ELF-1 (cell line): ENCODE measurements around the gene PCNX3.
A peak's percentile ranks its signal among the peaks of the same experiment; 100 is the strongest.

Experiments
- DNase-seq: peaks from one replicate; pipeline ENCODE4 v3.0.0-alpha.2; 2016; ENCODE audit warnings: low read depth, low spot score

PCNX3 gene

DNA sequence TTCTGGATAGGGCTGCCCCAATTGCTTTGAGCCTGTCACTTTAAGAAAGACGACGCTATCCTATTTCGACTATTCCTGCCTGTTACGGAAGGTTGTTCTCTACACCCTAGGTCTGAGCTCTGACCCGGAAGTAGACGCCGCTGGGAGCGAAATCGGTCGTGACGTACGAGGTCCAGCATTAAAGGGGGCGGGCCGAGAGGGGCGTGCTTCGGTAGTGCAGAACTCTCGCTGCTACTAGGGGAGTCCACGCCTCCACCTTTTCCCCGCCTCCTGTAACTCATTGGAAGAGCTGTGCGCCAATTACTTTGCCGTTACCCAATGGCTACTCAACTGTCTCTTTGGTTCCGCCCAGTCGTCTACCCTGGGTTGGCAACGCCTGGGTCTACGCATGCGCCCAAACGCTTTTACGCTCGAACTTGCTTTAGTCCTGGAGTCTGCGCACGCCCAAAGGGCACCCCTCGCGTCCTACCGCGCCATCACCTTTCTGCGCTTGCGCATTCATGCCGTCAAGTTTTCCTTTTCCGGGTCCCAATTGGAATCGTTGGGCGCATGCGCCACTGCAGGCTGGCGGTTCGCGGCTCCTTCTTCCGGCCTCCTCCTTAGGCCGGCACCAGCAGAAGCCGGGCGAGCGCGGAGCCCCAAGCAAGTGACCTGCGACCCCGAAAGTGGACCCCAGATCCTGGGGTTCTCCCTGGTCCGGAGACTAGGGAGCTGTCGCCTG, at the start of gene PCNX3:
PCNX3 (plus strand) TSS at position 548 of the 721 bp plus-strand sequence. CDS start 536 bp downstream, outside the sequence.
- DNase-seq = peak; percentile 100

DNA sequence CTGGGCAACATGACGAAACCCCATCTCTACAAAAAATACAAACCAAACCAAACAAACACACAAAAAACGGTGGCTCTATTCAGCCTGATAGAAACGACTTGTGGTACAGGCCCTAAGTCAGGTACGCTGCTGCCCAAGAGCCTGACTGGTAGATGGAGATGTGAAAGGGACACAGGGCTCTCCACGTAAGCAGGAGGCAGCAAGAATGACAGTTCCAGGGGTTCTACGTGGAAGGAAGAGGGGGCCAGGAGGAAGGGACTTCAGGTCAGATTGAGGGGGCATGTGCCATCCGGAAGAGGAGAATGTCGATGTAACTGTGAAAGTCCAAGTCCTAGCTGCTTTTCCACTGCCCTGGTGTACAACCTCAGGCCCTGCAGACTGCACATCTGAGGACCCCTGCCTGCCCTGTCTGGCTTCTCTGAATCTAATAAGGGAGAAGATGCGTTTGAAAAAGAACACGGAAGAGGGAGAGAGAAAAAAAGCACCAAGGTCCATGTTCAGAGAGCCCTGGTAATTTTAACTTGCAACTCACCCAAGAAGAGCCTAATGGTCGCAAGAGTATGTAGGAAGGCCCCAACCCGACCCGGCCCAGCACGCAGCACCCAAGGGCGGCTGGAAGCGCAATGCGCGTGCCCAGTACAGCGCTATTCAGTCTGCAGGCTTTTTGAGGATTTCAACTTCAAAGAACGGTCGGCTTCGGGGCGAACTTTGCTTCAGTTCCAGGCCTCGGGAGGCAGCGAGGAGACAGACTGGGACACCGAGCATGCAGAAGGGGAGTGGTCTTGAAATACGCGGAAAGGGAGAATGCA, 46.2 kb upstream of the PCNX3 start:
- DNase-seq = no peak

DNA sequence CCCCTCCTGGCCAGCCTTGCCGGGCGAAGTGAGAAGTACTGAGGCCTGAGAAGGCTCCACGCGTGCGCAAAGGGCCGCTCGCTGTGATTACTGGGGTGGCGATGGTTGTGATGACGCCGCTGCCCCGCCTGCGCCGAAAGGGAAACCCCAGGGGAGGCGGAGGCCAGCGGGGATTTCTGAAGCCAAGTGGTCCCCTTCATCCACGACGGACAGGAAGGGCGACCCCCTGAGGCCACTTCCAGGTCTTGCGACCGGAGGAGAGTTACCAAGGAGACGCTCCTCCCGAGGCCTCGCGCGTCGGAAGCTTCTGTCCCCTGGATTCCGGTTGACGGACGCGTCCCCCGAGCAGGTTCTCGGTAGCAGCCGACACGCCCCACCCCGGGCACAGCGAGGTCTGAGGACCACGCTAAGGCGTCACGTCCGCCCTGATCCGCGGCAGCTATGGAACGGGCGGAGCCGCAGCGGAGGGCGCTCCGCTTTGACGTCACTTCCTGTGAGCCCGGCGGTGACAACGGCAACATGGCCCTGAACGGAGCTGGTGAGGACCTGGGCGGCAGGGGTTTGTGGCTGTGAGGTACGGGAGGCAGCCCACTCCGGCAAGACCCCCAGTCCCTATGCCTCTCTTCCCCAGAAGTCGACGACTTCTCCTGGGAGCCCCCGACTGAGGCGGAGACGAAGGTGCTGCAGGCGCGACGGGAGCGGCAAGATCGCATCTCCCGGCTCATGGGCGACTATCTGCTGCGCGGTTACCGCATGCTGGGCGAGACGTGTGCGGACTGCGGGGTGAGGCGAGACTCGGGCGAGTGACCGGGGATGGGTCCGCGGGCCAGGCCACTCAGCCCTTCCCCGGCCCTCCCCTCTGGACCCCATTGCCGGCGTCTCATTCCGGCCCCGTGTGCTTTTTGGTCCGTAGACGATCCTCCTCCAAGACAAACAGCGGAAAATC, 45.3 kb upstream of the PCNX3 start, which contains the start of gene ZNRD2:
ZNRD2 (plus strand) TSS at position 505 of the 946 bp plus-strand sequence; CDS start at position 520, 15 bp downstream.
- peak; percentile 99 for DNase-seq

DNA sequence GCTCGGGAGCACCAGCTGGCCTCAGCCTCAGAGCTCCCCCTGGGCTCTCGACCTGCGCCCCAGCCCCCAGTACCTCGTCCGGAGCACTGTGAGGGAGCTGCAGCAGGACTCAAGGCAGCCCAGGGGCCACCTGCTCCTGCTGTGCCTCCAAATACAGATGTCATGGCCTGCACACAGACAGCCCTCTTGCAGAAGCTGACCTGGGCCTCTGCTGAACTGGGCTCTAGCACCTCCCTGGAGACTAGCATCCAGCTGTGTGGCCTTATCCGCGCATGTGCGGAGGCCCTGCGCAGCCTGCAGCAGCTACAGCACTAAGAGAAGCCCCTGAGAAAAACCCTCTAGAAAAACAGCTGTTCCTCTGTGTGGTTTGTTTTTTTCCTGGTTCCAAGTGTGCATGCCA, 44.2 kb upstream of the PCNX3 start:
- DNase-seq = no peak

DNA sequence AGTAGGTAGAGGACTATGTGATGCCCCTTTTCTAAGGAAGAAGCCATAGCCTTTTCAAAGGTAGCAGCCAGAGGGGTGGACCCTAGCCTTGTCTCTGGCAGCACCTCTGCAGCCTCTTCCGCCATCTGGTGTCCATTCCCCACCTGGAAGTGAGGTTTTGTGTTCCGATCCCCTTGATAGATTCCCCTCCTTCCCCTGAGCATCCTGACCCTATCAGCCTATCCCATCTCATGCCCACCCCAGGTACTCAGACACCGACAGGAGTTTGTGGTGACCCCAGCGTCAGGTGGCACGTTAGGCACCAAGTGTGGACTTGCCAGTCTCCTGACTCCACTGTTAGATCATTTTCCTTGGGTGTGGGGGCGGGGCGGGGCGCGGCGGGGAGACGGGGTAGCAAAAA, 43.6 kb upstream of the PCNX3 start:
- DNase-seq = peak; percentile 78

DNA sequence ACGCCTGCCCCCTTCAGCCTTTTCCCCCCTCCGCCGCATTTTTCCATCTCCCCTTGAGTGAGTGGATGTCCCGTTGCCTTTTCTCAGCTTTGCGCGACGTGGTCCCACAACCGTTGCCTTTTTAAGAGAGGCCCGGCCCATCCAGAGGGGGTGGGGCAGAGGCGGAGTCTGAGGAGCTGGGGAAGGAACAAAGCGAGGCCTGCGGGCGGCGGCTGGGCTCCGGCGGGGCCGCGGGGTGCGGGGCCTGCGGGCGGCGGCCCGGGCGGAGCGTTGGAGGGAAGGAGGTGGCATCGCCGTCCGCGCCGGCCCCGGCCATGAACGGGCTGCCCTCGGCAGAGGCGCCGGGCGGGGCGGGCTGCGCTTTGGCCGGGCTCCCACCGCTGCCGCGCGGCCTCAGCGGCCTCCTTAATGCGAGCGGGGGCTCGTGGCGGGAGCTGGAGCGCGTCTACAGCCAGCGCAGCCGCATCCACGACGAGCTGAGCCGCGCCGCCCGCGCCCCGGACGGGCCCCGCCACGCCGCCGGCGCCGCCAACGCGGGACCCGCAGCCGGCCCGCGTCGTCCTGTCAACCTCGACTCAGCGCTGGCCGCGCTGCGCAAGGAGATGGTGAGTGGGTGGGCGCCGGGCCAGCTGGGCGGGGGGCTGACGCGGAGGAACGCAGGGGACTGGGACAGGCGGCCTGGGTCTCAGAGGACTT, 43.1 kb upstream of the PCNX3 start, which contains the start of gene FAM89B:
FAM89B (plus strand) TSS at position 183 of the 696 bp plus-strand sequence; CDS start at position 315, 132 bp downstream.
- DNase-seq = peak; percentile 69

DNA sequence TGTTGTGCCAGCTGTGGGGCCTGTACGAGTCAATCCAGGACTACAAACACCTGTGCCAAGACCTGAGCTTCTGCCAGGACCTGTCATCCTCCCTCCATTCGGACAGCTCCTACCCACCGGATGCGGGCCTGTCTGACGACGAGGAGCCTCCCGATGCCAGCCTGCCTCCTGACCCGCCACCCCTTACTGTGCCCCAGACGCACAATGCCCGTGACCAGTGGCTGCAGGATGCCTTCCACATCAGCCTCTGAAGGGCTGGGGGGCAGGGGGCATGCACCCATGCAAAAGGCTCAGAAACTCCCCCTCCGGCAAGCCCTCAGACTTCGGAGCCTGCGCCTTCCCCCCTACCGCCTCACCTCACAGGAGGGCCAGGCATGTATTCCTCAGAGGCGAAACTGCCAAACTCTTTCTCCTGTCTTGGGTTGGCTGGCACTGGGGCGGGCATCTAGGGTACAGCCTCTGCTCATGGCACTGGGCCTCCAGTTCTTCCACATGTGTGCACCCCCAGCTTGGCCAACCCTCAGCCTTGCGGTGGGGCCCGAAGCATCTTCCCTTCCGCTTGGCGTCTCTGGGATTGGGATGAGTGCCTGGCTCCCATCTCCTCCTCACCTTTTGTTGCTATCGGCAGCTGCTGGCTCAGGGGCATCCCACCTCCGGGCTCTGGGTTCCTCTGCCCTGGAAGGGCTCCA, 42.0 kb upstream of the PCNX3 start:
- DNase-seq = no peak

DNA sequence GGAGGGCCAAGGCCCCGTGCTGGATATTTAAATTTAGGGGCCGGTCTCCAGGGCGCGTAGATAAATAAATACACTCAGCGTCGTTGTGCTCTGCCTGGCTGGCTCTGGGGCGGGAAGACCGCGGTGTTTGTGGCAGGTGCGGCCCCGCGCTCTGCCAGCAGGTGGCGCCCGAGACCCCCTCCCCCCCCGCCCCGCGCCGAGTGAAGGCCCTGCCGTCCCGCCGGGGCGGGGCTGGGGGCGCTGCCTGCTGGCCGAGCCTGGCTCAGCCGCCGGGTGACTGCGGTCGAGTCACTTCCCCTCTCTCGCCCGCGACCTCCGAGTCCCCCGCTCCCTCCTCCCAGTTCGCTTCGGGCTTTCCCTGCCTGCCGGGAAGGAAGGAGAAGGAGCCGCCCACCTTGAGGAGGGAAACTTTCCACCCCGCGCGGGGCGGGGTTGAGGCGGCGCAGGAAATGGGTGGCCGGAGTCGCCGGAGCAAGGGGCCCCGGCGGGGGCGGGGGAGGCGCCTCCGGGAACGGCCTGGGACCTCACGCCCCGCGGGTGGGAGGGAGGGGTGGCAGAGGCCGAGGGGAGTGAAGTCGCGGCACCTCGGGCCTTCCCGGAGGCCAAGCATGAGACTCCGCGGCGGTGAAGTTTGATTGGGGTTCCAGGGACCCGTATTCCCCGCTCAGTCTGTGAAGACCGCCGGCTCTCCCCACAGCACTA, 41.3 kb upstream of the PCNX3 start:
- DNase-seq = peak; percentile 90

DNA sequence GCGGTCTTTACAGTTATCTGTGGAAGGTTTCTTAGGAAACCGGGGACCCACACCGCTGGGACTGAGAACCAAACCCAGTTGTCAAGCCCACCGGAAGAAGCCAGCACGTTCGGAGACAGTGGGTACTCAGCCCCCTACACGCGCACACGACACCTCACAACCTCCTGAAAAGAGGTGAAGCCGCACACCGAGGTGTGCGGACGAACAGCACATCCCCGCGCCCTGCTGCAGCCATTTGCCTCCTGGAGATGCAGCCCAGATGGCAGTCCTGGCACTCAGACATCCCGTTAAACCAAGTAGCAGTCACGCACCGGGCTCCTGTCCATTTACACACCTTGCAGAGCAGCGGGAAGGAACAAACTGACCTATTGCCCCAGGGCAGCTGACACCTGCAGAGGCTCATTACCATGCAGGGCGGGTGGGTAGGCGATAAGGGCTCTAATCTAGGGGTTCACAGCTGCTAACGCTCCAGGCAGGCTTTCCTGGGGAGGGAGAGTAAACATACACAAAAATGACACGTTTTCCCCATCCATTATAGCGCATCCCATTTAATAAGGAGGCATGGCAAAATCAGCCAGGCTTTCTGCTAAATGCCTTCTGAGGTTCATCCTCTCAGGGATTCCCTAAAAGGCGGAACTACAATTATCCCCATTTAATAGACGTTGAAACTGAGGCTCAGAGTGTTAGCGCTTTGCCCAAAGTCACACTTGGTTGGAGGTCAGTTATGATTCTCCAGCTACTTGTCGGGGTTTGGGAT, 40.6 kb upstream of the PCNX3 start:
- peak; percentile 57 for DNase-seq

DNA sequence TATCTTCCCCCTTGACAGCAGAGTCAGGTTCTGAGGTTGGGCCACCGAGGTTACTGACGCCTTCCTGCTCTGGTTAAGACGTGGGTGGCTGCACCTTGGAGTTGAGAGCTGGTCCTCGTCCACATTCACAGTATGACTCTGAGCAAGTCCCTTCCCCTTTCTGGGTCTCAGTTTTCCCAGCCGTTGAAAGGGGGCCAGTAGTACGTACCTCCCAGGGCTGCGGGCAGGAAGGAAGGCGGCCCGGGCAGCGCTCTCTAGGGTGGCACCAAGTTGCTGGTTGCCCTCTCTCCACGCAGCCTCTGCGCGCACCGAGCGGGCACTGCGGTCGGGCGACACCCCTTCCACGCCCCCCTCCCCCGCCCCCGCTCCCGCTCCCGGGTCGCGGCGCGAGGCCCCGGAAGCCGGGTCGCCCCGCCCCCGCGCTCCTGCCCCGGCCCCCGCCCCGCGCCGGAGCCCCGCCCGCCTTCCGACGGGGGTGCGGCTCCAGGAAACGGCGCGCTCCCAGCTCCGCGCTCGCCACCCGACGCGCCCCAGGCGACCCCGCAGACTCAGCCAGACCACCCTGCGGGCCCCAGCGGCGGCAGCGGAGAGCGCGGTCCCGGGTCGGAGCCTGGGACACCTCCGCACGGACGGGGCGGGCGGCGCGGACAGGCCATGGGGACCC, 39.9 kb upstream of the PCNX3 start, which contains the start of gene EHBP1L1:
EHBP1L1 (plus strand) TSS at position 486 of the 664 bp plus-strand sequence. CDS start 250 bp downstream, outside the sequence.
- DNase-seq = no peak

DNA sequence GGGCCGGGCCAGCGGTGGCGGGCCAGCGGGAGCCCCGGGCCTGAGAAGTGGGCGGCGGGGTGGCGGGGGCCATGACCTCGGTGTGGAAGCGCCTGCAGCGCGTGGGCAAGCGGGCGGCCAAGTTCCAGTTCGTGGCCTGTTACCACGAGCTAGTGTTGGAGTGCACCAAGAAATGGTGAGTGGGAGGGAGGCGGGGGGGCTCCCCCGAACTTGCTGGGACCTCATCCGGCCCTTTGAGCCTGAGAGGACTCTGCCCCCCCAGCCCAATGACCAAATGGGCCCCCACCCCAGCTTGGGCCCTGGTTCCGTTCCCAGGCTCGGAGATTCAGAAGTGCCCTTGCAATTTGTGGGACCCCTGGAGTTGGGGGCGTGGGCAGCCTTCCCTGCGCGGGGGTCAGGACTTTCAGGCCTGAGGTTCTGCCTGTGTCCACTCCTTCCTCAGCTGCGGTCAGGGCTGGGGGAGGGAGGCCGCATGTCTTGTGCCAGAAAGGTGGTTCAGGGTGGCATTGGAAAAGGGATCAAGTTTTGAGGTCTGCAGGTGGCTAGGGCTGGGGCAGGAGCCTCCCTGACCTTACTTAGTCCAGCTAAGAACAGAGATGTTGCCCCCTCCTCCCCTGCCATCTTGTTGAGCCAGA, 39.2 kb upstream of the PCNX3 start:
- DNase-seq = no peak

DNA sequence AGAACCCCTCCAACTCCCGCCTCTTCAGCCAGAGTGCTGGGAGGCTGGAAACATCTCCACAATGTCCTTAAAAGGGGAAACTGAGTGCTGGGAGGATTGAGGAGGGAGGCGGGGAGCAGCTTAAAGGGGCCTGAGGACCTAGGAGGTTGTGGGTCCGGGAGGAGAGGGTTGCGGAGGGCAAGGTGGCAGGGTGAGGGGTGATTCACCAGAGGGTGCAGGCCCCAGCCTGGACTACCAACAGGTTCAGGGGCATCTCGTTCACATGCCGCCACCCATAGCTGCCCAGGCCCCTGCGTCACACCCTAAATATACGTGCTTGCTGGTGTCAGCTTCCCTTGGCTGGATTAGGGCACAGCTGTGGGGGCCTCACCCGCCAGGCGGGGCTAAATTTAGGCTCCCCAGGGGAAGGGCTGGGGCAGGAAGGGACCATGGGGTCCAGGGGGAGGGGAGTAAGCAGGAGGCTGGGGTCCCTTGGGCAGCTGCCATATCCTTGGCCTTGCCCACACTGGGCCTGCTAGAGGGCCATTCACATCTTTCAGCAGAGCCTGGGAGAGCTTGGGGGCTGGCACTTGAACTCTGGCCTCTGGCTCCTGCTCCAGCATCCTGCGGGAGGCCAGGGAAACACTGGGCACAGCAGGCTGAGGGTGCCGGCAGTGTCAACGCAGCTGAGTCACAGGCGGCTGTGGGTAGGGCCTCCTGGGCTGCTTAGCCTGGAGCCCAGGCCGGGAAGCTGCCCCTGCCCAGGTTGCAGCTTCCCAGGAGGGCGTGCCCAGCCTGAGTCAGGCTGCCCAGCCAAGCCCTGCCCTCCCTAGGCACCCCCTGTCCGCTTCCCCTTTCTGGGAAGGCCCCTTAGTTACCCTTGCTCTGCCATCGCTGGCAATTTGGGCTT, 38.5 kb upstream of the PCNX3 start:
- DNase-seq = no peak

DNA sequence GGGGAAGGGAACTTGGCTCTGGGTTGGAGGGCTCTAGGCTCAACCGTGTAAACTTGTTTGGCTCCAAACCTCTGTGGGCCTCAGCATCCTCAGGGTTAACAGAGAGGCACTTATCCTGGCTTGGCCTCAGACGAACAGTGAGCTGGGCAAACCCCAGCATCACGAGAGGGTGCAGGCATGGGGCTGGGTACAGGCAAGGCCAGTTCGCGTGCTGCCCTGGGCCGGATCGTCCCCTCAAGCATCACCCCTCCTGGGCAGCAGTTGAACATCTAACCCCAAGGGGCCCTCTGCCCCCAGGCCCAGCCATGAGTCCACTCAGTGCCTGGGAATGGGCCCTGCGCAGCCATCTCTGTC, 37.8 kb upstream of the PCNX3 start:
- no peak for DNase-seq

DNA sequence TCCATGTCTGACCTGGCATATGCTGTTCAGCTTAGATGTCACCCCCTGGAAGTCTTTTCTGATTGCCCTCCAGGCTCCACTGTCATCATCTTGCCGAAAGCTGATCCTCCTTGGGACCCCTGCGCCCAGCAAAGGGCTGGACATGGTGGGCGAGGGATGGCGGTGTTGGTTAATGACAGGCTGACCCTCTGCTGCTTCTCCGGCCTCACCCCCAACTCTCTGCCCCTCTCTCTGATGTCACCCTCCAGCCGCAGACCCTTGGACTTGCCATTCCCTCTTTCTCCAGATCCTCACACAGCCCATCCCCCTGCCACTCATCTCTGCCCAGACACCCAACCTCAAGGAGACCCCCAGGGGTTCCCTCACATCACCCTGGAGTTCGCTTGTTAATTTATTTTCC, 37.4 kb upstream of the PCNX3 start:
- DNase-seq = no peak

DNA sequence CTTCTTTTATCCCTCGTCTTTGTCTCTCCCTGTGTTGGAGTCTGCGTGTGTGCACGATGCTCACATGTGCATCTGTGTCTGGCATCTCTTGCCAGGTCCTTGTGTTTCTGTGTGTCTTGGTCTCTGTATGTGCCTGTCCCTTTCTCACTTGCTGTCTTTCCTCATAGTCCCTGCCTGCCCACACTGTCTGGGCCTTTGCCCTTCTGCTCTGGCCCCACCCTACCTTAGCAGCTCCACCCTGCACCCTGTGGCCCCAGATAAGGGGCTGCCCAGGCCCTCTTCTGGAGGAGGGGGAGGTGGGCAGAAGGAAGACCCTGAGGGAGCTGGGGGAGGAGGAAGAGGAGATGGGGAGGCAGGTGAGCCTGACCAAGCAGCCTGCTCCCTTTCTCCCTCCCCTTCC, 36.9 kb upstream of the PCNX3 start:
- no peak for DNase-seq

DNA sequence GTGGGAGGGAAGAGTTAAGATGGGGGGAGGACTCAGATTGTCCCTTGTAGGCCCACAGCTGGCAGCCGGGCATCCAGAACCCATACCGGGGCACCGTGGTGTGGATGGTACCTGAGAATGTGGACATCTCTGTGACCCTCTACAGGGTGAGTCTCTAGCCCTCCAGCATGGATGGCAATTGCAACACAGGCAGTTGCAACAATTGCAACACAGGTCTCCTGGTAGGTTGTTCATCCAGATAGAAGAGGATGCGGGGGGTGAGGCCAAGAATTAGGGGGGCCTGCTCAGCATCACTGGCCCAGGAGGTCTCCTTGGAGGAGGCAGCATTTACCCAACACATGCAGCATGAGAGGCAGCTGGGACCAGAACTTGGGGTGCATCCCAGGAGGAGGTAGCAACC, 36.3 kb upstream of the PCNX3 start:
- no peak for DNase-seq
